VCaP (cell line): ENCODE data around the gene ATP8A2.
A peak's percentile ranks its signal among the peaks of the same experiment; 100 is the strongest.

ENCODE experiments used
- H3K27ac ChIP-seq: fragments of 450-650 bp; 2 replicates; pipeline ENCODE4 v1.5.1; 2017
- CTCF ChIP-seq: fragments of 450-650 bp; conservative IDR thresholded peaks from 2 replicates; pipeline ENCODE4 v1.5.1; 2017; ENCODE audit warnings: mild to moderate bottlenecking, moderate library complexity

The ATP8A2 gene

GRCh38 chr13:25657157-25657556 lies 285.4 kb downstream of the ATP8A2 start:
- H3K27ac ChIP-seq = peak overlapping the region; percentile 77; the same call in 1 of the 2 replicates
- no peak for TF ChIP-seq CTCF

GRCh38 chr13:25659091-25659795 lies 287.5 kb downstream of the ATP8A2 start:
- TF ChIP-seq CTCF = peak; percentile 40
- peak overlapping the region; percentile 77 for H3K27ac ChIP-seq

GRCh38 chr13:25660996-25661395 lies 289.2 kb downstream of the ATP8A2 start:
- TF ChIP-seq CTCF = no peak
- peak overlapping the region; percentile 77; the same call in 1 of the 2 replicates for H3K27ac ChIP-seq

GRCh38 chr13:25662516-25662915 lies 290.7 kb downstream of the ATP8A2 start:
- H3K27ac ChIP-seq = no peak overlapping the region
- TF ChIP-seq CTCF = no peak

GRCh38 chr13:25668345-25668744 lies 296.6 kb downstream of the ATP8A2 start:
- no peak overlapping the region for H3K27ac ChIP-seq
- no peak for TF ChIP-seq CTCF

GRCh38 chr13:25673711-25674110 lies 301.9 kb downstream of the ATP8A2 start:
- TF ChIP-seq CTCF = no peak
- no peak overlapping the region for H3K27ac ChIP-seq

- no peak overlapping the region for H3K27ac ChIP-seq
- no peak for TF ChIP-seq CTCF
Measured at GRCh38 chr13:25674371-25674770, 302.6 kb downstream of the ATP8A2 start.
